GM21825 (cell line): ENCODE results near the gene FHL1.
"Not testable (repeated sequence)": the region's sequence is repeated elsewhere in the genome, so short reads cannot be mapped to it uniquely, and the experiment has no call there.

Source experiments
- ATAC-seq: cut with Tn5 transposase; IDR thresholded peaks from one replicate; pipeline ENCODE4 v1.9.1; 2021; ENCODE audit warnings: mild to moderate bottlenecking, moderate library complexity; ENCODE audit not compliant: unreplicated experiment

The FHL1 gene

GRCh38 chrX:136147315-136147901, at the start of gene FHL1:
TSS of gene FHL1 (plus strand) at chrX:136147533.
- ATAC-seq = no peak

- no peak for ATAC-seq
These were observed 49.2 kb upstream of the FHL1 start for GRCh38 chrX:136097871-136098805.

GRCh38 chrX:136104936-136105335, 42.4 kb upstream of the FHL1 start:
- ATAC-seq = no peak

- ATAC-seq = no peak
These were observed 40.3 kb upstream of the FHL1 start for GRCh38 chrX:136106920-136107528.

GRCh38 chrX:136108905-136109304, 38.4 kb upstream of the FHL1 start:
- not testable (repeated sequence) for ATAC-seq

GRCh38 chrX:136112286-136112685, 35.0 kb upstream of the FHL1 start:
- ATAC-seq = no peak

- no peak for ATAC-seq
These were observed 34.6 kb upstream of the FHL1 start for GRCh38 chrX:136112778-136113177.

GRCh38 chrX:136115126-136115903, 32.0 kb upstream of the FHL1 start:
- ATAC-seq = no peak

- no peak for ATAC-seq
These were observed 31.4 kb upstream of the FHL1 start for GRCh38 chrX:136115904-136116297.

GRCh38 chrX:136121788-136122187, 25.5 kb upstream of the FHL1 start:
- ATAC-seq = no peak

- ATAC-seq = no peak
These were observed 25.1 kb upstream of the FHL1 start for GRCh38 chrX:136122207-136122606.

GRCh38 chrX:136125106-136125505, 22.2 kb upstream of the FHL1 start:
- ATAC-seq = no peak

GRCh38 chrX:136126371-136126770, 21.0 kb upstream of the FHL1 start:
- ATAC-seq = no peak

GRCh38 chrX:136126872-136127406, 20.4 kb upstream of the FHL1 start:
- no peak for ATAC-seq

- no peak for ATAC-seq
These were observed 18.6 kb upstream of the FHL1 start for GRCh38 chrX:136128743-136129142.

- no peak for ATAC-seq
These were observed 16.2 kb upstream of the FHL1 start for GRCh38 chrX:136130931-136131833.

- ATAC-seq = no peak
These were observed 8.4 kb upstream of the FHL1 start for GRCh38 chrX:136138939-136139338.

- no peak for ATAC-seq
These were observed 5.8 kb upstream of the FHL1 start for GRCh38 chrX:136141569-136141968.

GRCh38 chrX:136142592-136142991, 4.7 kb upstream of the FHL1 start:
- no peak for ATAC-seq

- no peak for ATAC-seq
These were observed 3.6 kb upstream of the FHL1 start for GRCh38 chrX:136143711-136144110.
